NOMO-1 (cell line): ENCODE data around the gene ACTL7B.
A peak's percentile ranks its signal among the peaks of the same experiment; 100 is the strongest.
"Not testable (repeated sequence)": the region's sequence is repeated elsewhere in the genome, so short reads cannot be mapped to it uniquely, and the experiment has no call there.

Experiments used
- DNase-seq, 2 experiments: peaks; one replicate each; lab custom pipeline; 2025; ENCODE audit not compliant: unreplicated experiment in 2 of 2; lab: John Stamatoyannopoulos, UW

The ACTL7B gene

GRCh38 chr9:108869092-108869725 lies 13.4 kb upstream of the ACTL7B start:
- DNase-seq: no peak

- no peak for DNase-seq
Observed at GRCh38 chr9:108867829-108868228, 12.0 kb upstream of the ACTL7B start.

GRCh38 chr9:108867116-108867515 lies 11.3 kb upstream of the ACTL7B start:
- DNase-seq: no peak

GRCh38 chr9:108866001-108866420 lies 10.2 kb upstream of the ACTL7B start:
- no peak for DNase-seq

DNA sequence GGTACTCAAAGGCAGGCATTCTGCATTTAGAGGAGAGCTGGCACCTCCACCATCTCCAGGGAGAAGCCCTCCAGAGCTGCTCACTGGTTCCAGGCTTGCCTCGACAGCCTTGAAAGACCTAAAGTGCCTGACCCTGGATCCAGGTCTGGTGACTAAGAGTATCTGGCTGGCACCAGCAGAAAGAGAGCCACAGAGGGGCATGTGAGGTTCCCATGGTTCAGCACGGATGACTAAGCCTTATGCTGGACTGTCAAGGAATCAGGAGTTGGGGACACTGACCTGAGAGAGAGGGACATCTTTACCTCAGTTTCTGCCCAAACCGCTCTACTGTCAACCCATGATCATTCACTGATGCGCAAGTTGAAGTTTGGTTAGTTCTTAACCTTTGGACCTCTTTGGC lies 9.3 kb upstream of the ACTL7B start:
- DNase-seq: no peak

DNA sequence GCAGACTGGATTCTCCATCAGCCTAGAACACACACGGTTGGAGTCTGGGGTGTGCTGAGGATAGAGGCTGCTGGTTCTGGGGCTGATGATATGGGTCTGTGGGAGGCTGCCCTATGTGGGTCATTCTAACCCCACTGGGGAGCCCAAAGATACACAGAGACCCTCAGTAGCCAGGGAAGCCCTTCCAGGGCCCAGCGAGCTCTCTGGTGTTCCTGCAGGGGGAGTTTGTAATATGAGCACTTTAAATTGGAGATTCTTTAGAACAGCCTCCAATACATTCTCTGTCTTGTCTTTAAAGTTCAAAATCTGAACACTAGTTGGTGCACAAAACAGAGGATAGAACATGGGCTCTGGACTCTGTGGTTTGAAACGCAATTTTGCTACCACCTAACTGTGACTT lies 8.7 kb upstream of the ACTL7B start:
- DNase-seq: no peak

- DNase-seq: no peak
Observed at GRCh38 chr9:108863891-108864290, 8.1 kb upstream of the ACTL7B start.

GRCh38 chr9:108861997-108862396 lies 6.2 kb upstream of the ACTL7B start, which contains the start of gene ACTL7A:
Gene ACTL7A, plus strand, starts transcription at chr9:108862266. Its CDS starts 57 bp downstream, at chr9:108862323.
- no peak for DNase-seq

- DNase-seq: no peak
Observed at GRCh38 chr9:108861464-108861863, 5.7 kb upstream of the ACTL7B start.

- DNase-seq: no peak
Observed at GRCh38 chr9:108860764-108861163, 5.0 kb upstream of the ACTL7B start.

- DNase-seq: peak in 1 of 2 experiments; percentile 13
Observed at GRCh38 chr9:108860354-108860753, 4.6 kb upstream of the ACTL7B start.

DNA sequence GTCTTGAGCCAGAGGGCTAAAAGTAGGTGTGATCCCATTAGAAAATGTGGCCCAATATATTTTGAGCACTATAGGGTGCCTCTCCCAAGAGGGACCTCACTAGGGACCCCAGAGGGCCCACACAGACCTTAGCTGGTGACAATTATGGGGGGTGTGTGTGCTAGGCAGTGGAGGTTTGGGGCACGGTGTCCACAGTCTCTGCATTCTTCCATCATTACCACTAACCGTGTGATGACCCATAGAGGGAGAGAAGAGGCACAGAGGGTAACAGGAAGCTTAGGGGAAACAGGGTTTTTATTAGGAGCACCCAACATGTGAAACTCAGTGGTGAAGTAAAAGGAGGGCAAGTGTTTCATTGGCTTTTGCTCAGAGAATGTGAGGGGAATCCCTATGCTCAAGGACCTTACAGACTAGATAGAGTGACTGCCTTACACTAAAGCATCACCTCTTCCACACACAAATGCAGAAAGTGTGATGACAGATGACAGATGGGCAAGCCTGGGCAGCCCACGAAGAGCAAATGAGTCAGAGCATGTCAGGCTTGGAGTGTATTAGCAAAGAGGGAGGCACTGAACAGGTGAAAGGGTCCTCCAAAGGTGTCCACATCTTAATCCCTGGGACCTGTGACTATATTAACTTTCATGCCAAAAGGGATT lies 3.8 kb upstream of the ACTL7B start:
- DNase-seq: no peak

DNA sequence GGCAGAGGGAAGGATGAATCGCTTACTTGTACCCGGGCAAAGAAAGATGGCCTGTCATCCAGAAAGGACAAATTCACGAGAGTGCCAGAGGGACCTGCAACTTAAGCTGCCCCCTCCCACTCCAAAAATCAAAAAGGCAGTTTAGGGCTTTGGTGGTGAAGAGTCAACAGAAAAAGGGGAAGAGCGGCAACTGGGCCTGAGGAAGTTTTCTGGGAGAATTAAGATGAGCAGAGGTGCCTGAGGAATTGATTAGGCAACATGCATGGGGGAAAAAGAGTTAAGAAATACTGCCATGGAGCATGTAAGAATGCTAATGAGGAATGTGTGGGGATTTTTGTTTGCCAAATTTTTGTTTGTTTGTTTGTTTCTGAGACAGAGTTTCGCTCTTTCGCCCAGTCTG lies 1.8 kb upstream of the ACTL7B start:
- DNase-seq: no peak

GRCh38 chr9:108855529-108855886 lies 278 bp downstream of the ACTL7B start:
- DNase-seq: no peak

- DNase-seq: no peak
Observed at GRCh38 chr9:108854641-108855528, 901 bp downstream of the ACTL7B start.

DNA sequence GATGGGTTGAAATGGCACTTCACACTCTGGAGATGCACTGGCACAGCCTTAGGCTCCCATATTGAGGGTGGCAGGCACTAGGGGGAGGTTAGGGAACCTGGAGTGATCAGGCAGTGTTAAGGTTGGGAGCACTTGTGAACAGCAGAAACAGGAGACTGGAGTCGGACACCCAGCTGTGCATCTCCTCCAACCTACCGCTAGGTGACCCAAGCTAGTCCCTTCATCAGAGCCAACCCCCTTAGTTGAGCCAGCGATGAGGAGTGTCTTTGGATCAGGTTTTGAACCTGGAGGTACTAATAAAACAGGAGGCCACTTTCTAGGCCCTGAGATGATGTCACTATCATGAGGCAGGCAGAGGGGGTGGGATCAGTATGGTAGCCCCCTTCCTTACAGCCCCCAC lies 1.7 kb downstream of the ACTL7B start:
- DNase-seq: no peak

DNA sequence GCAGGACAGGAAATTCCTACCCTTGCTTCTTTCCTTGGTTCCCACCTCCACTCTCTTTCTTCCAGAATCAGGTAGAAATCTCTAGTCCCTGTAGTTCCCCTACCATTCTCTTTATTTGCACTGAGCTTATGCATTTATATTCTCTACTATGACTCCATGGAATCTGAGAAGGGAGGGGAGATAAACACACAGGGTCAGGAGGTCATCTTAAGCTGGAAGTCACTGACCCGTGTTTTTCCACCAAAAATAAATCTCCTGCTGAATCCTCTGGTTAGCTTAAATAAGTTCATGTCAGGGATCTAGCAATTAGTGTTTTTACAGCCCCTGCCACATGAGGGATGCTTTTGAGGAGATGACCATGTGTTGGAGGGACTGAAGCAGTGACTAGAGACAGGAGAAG lies 3.7 kb downstream of the ACTL7B start:
- no peak for DNase-seq

DNA sequence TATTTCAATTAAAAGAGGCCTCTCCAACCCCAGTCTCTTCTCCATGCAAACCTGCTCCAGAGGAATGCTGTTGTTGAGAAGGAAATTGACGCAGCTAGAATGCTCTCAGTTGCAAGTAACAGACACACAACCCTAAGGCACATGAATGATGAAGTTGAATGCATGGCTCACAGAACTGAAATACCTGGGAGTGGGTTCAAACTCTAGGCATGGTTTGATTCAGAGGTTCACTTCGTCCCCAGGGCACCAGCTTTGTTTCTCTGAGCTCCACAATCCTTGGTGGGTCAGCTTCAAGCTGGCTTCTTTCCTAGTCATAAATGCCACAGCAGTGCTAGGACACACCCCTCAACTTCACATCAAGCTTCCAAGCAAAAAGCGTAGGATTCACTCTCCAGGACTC lies 4.6 kb downstream of the ACTL7B start:
- no peak for DNase-seq

DNA sequence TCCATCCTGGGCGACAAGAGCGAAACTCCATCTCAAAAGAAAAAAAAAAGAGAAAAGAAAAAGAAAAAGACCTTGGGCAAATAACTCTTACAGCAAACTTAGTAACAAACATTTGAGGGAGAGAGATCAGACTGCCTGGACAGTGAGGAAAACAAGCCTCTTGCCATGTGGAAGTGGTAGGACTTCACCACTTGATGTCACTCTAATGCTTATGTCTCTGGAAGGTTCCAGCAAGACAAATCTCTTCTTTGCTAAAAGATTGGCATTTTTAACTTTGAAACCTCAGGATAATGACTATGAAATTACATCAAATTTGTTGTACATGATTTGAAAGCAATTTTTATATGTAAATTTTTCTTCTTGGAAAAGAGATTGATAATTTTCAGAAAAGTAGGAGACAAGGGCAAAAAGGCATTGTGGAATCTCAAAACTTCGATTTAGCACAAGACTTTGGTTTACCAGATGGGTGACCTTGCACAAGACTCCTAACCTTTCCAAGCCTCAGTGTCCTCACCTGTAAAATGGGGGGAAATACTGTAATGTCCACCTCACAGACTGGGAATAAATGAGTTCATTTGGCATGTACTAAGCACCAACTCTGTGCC lies 5.4 kb downstream of the ACTL7B start:
- DNase-seq: no peak

- DNase-seq: not testable (repeated sequence)
Observed at GRCh38 chr9:108848296-108848695, 7.5 kb downstream of the ACTL7B start.

DNA sequence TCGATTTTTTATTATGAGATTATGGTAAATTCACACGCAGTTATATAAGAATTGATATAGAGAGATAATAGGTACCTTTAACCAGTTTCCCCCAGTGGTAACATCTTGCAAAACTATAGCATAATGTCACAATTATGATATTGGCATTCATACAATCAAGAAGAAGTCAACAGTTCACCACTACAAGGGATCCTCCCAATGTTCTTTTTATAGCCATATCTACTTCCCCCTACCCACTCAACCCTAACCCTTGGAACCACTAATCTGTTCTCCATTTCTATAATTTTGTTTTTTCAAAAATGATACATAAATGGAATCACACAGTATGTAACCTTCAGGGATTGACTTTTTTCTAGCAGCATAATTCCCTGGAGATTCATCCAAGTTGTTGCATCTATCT lies 9.8 kb downstream of the ACTL7B start:
- DNase-seq: peak; percentile 39 to 49
